H1 (cell line): Measurements from ENCODE around the gene FMO5. TPM values are rescaled to one million over a fixed set of nuclear protein-coding genes. Genes with fewer than 3 reads are reported as not detected.

Source experiments
- CTCF ChIA-PET: fragments of 300-600 bp; sonication (Branson Sonifier 250); formaldehyde crosslinking; loops from one replicate; lab custom pipeline; 2021; ENCODE audit not compliant: partially characterized antibody; lab: Charles Lee
- POLR2A ChIA-PET: fragments of 300-600 bp; sonication (Branson Sonifier 250); formaldehyde crosslinking; loops from one replicate; lab custom pipeline; 2021; ENCODE audit warnings: inconsistent platforms; ENCODE audit not compliant: partially characterized antibody; lab: Charles Lee
- DNase-seq, 2 experiments: peaks; one replicate each; pipeline versions ENCODE4 v3.0.0 to v3.0.0-alpha.2; 2010 to 2022; ENCODE audit warnings: low spot score in 2 of 2, low read depth in 1 of 2, mixed read lengths in 1 of 2
- FAIRE-seq: peaks from 2 replicates; lab custom pipeline; 2011; peaks lifted over from hg19 to GRCh38; lab: Jason Lieb, UNC
- H2AFZ ChIP-seq: 2 replicates; pipeline ENCODE4 v1.8.1; 2012; ENCODE audit warnings: low read length, inconsistent platforms
- H2AK5ac ChIP-seq: 2 replicates; pipeline ENCODE4 v1.6.1; 2013; ENCODE audit warnings: low read depth, low read length
- H2BK120ac ChIP-seq: replicated peaks from 2 replicates; pipeline ENCODE3; 2013; ENCODE audit warnings: low read depth, low read length, inconsistent platforms
- H2BK12ac ChIP-seq: 2 replicates; pipeline ENCODE4 v1.6.1; 2013; ENCODE audit warnings: low read depth, low read length
- H2BK15ac ChIP-seq: 2 replicates; pipeline ENCODE4 v1.6.1; 2013; ENCODE audit warnings: low read length
- H2BK20ac ChIP-seq: 2 replicates; pipeline ENCODE4 v1.6.1; 2013; ENCODE audit warnings: low read length
- H2BK5ac ChIP-seq: 2 replicates; pipeline ENCODE4 v1.6.1; 2013; ENCODE audit warnings: low read depth, low read length
- H3K14ac ChIP-seq: 2 replicates; pipeline ENCODE4 v1.6.1; 2013; ENCODE audit warnings: inconsistent platforms; ENCODE audit not compliant: insufficient read length
- H3K18ac ChIP-seq: 2 replicates; pipeline ENCODE4 v1.6.1; 2013; ENCODE audit warnings: low read length; ENCODE audit errors: extremely low read depth
- H3K23ac ChIP-seq: 2 replicates; pipeline ENCODE4 v1.6.1; 2013; ENCODE audit warnings: inconsistent platforms; ENCODE audit not compliant: insufficient read length
- H3K23me2 ChIP-seq: 2 replicates; pipeline ENCODE4 v1.6.1; 2013; ENCODE audit warnings: low read depth, low read length
- H3K27ac ChIP-seq: 2 replicates; pipeline ENCODE4 v1.6.1; 2011; ENCODE audit warnings: low read depth, low read length, inconsistent platforms
- H3K27me3 ChIP-seq, 4 experiments: replicated peaks in 1 of 4; 1 replicate in 1 of 4; 2 replicates in 3 of 4; pipeline versions ENCODE4 v1.6.1 to v1.8.1; 2011 to 2013; ENCODE audit warnings: low read length in 3 of 4, mild to moderate bottlenecking in 3 of 4, inconsistent platforms in 2 of 4, mixed read lengths in 2 of 4, moderate library complexity in 1 of 4; ENCODE audit not compliant: control insufficient read depth in 3 of 4, insufficient read depth in 3 of 4; ENCODE audit errors: extremely low read depth in 1 of 4
- H3K36me3 ChIP-seq, 4 experiments: 2 replicates each; pipeline versions ENCODE4 v1.6.1 to v1.8.1; 2011 to 2013; ENCODE audit warnings: mild to moderate bottlenecking in 4 of 4, low read length in 3 of 4, moderate library complexity in 2 of 4, control low read depth in 1 of 4, inconsistent platforms in 1 of 4; ENCODE audit not compliant: insufficient read depth in 4 of 4, control insufficient read depth in 2 of 4
- H3K4ac ChIP-seq: replicated peaks from 2 replicates; pipeline ENCODE3; 2013; ENCODE audit warnings: low read length, low read depth, mixed read lengths, inconsistent platforms; ENCODE audit not compliant: insufficient read length
- H3K4me1 ChIP-seq, 4 experiments: replicated peaks in 1 of 4; 1 replicate in 1 of 4; 2 replicates in 3 of 4; pipeline versions ENCODE4 v1.6.1 to v1.8.1; 2011 to 2013; ENCODE audit warnings: low read length in 3 of 4, inconsistent platforms in 2 of 4, mixed read lengths in 1 of 4; ENCODE audit not compliant: insufficient read depth in 4 of 4, control insufficient read depth in 3 of 4
- H3K4me2 ChIP-seq, 2 experiments: 2 replicates each; pipeline versions ENCODE4 v1.6.1 to v1.8.1; 2011 to 2013; ENCODE audit warnings: low read depth in 2 of 2, low read length in 2 of 2, control low read depth in 1 of 2, inconsistent platforms in 1 of 2, mild to moderate bottlenecking in 1 of 2; ENCODE audit not compliant: insufficient read depth in 1 of 2
- H3K4me3 ChIP-seq, 4 experiments: fragments of 200-600, 300-600 bp in 1 of 4; sonication (generic), shearing (Covaris generic), sonication (Bioruptor Twin) in 1 of 4; 2 replicates each; pipeline versions ENCODE4 v1.5.1 to v1.8.1; 2011 to 2016; ENCODE audit warnings: low read length in 4 of 4, low read depth in 3 of 4, control low read depth in 2 of 4, inconsistent platforms in 2 of 4, mild to moderate bottlenecking in 2 of 4, mixed read lengths in 1 of 4, moderate library complexity in 1 of 4; ENCODE audit not compliant: insufficient read depth in 2 of 4; ENCODE audit errors: extremely low read depth in 1 of 4
- H3K56ac ChIP-seq: replicated peaks from 2 replicates; pipeline ENCODE3; 2013; ENCODE audit warnings: low read depth, mild to moderate bottlenecking, mixed read lengths, low read length, inconsistent platforms; ENCODE audit not compliant: insufficient read length
- H3K79me1 ChIP-seq: 2 replicates; pipeline ENCODE4 v1.6.1; 2013; ENCODE audit warnings: low read depth, low read length, control low read depth
- H3K79me2 ChIP-seq, 2 experiments: 2 replicates each; pipeline versions ENCODE4 v1.6.1 to v1.8.1; 2012 to 2013; ENCODE audit warnings: low read length in 2 of 2, mild to moderate bottlenecking in 2 of 2, inconsistent platforms in 1 of 2; ENCODE audit not compliant: insufficient read depth in 2 of 2, control insufficient read depth in 1 of 2
- H3K9ac ChIP-seq, 4 experiments: replicated peaks in 1 of 4; 1 replicate in 1 of 4; 2 replicates in 3 of 4; pipeline versions ENCODE4 v1.6.1 to v1.8.1; 2011 to 2013; ENCODE audit warnings: low read depth in 3 of 4, low read length in 3 of 4, control low read depth in 2 of 4, mild to moderate bottlenecking in 2 of 4, moderate library complexity in 2 of 4, inconsistent platforms in 1 of 4; ENCODE audit errors: extremely low read depth in 1 of 4
- H3K9me3 ChIP-seq, 2 experiments: 2 replicates each; pipeline versions ENCODE4 v1.6.1 to v1.8.1; 2012 to 2013; ENCODE audit warnings: mild to moderate bottlenecking in 2 of 2, moderate library complexity in 2 of 2, control low read depth in 1 of 2, inconsistent platforms in 1 of 2, low read depth in 1 of 2, low read length in 1 of 2, mixed read lengths in 1 of 2; ENCODE audit not compliant: insufficient read depth in 2 of 2
- H4K20me1 ChIP-seq, 2 experiments: replicated peaks in 1 of 2; 2 replicates each; pipeline versions ENCODE3 to v1.8.1; 2011 to 2013; ENCODE audit warnings: inconsistent platforms in 2 of 2, low read length in 2 of 2, mild to moderate bottlenecking in 1 of 2; ENCODE audit not compliant: insufficient read depth in 2 of 2, control insufficient read depth in 1 of 2
- H4K5ac ChIP-seq: 2 replicates; pipeline ENCODE4 v1.6.1; 2013; ENCODE audit warnings: low read length, low read depth, mixed read lengths, inconsistent platforms; ENCODE audit not compliant: insufficient read length
- H4K8ac ChIP-seq: 2 replicates; pipeline ENCODE4 v1.8.0; 2013; ENCODE audit warnings: mild to moderate bottlenecking, moderate library complexity, low read length, inconsistent platforms; ENCODE audit not compliant: insufficient read depth; ENCODE audit errors: extremely low read depth
- H4K91ac ChIP-seq: replicated peaks from 2 replicates; pipeline ENCODE3; 2013; ENCODE audit warnings: low read length, mixed read lengths, inconsistent platforms; ENCODE audit not compliant: insufficient read length
- EGR1 ChIP-seq: IDR thresholded peaks from 2 replicates; pipeline ENCODE4 v1.6.1; 2011; ENCODE audit warnings: low read depth, low read length, borderline replicate concordance
- EP300 ChIP-seq, 2 experiments: IDR thresholded peaks; 1 replicate in 1 of 2; 2 replicates in 1 of 2; pipeline ENCODE4 v1.6.1; 2011 to 2012; ENCODE audit warnings: low read depth in 2 of 2, low read length in 2 of 2, mild to moderate bottlenecking in 2 of 2, borderline replicate concordance in 1 of 2, inconsistent platforms in 1 of 2, moderate library complexity in 1 of 2
- EZH2 ChIP-seq: fragments of 200-600 bp; sonication (generic); IDR thresholded peaks from 2 replicates; pipeline ENCODE4 v1.7.1; 2012; ENCODE audit warnings: low read depth, mild to moderate bottlenecking, moderate library complexity, low read length, inconsistent platforms; ENCODE audit not compliant: severe bottlenecking
- JUND ChIP-seq: IDR thresholded peaks from 2 replicates; pipeline ENCODE4 v1.6.1; 2011; ENCODE audit warnings: mild to moderate bottlenecking, improper control_type of control experiment, low read length
- POU5F1 ChIP-seq: IDR thresholded peaks from 2 replicates; pipeline ENCODE4 v1.6.1; 2011; ENCODE audit warnings: low read depth, mild to moderate bottlenecking, low read length, moderate library complexity
- SAP30 ChIP-seq: fragments of 300-600 bp; sonication (generic); IDR thresholded peaks from 2 replicates; pipeline ENCODE4 v1.7.1; 2012; ENCODE audit warnings: low read length, moderate library complexity, mild to moderate bottlenecking, inconsistent platforms; ENCODE audit not compliant: insufficient read depth, insufficient replicate concordance
- SP2 ChIP-seq: IDR thresholded peaks from 2 replicates; pipeline ENCODE4 v1.6.1; 2012; ENCODE audit warnings: mild to moderate bottlenecking, low read length, inconsistent platforms
- SRF ChIP-seq: IDR thresholded peaks from 2 replicates; pipeline ENCODE4 v1.6.1; 2011; ENCODE audit warnings: mild to moderate bottlenecking, low read depth, low read length, moderate library complexity
- whole genome bisulfite sequencing, 2 experiments: shearing (Covaris generic) in 1 of 2; methylation state at CpG; one replicate each; pipeline versions ENCODE4 v1.1.6 to v1.1.7; 2013 to 2015; ENCODE audit warnings: low lambda C conversion rate in 2 of 2, mixed read lengths in 2 of 2, inconsistent platforms in 1 of 2, low coverage in 1 of 2, missing lambda C conversion rate in 1 of 2; ENCODE audit not compliant: insufficient replicate concordance in 2 of 2, insufficient coverage in 1 of 2, insufficient read length in 1 of 2; ENCODE audit errors: extremely low coverage in 1 of 2, missing lambda C conversion rate in 1 of 2; 5-methylcytosine and 5-hydroxymethylcytosine counted together
- polyA plus RNA-seq, 7 experiments: library from polyadenylated mRNA; depleted of rRNA in 3 of 7; stranded (reverse) in 5 of 7; unstranded in 2 of 7; fragments of >200 nt in 5 of 7; fragments of 200-250 nt in 2 of 7; gene quantifications; 1 replicate in 5 of 7; 2 replicates in 1 of 7; 4 replicates in 1 of 7; pipeline versions ENCODE4 v1.2.1 to v1.2.3, GENCODE V29; 2011 to 2013; ENCODE audit warnings: missing spikeins in 2 of 7, mixed read lengths in 2 of 7
- total RNA-seq: library from RNA; stranded (reverse); fragmentation: NEBNext Ultra II Directional; extraction: Animal tissue kit (Norgen Biotek cat#: 25700); gene quantifications from 2 replicates; pipeline ENCODE4 v1.2.1, GENCODE V29; 2021
- TF ChIP-seq, protein P1 (sequence below): IDR thresholded peaks from 2 replicates; pipeline ENCODE4 v1.6.1; 2011; ENCODE audit warnings: low read depth, mild to moderate bottlenecking, low read length; ENCODE audit not compliant: insufficient read depth

Gene FMO5
- total and polyA plus RNA-seq, 2 of the 8 experiments (the other 6 are each of a cell fraction or from before 2014, with no cell fraction given) = 0.27 to 0.34 TPM

DNA sequence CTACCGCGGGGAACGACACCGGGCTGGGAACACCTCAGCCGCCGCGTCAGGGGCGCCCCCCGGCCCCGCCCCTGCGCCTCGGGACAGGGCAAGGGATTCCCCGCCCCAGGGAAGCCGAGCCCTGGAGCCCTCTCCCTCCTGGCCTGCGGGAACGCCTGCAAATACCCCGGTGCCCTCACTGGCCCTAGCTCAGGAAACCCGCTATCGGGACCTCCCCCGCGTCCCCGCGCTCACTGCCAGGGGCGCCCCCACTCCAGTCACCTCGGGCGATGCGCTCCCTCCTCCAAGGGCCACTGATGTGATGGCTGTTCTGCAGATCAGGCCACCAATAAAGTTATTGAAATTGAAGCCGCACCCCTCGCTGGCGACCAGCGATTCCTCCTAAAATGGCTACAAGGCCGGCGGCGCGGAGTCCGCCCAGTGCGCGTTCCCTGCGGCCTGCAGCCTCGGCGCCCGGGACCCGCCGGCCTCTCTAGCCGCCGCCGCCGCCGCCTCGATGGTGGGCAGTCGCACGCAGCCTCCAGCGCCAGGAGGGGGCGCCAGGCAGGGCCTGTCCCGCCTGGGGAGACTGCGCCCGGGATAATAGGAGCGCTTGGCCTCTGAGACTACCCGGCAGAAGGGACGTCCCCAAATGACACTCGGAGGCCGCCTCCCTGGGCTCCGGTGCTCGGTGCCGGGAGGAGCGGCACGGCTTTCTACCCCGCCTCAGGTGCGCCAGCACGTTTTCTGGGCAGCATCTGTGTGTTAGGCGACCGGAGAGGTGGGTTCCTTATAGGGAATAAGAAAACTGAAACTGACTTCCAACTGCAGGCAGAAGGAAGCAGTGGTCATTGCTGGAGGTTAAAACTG is 52.7 kb downstream of the FMO5 start, which contains the start of gene PRKAB2:
Gene PRKAB2, minus strand, starts transcription at position 303 of the 849 bp plus-strand sequence. CDS start 326 bp downstream, outside the sequence.
- peaks cover 4 to 41% of the 10 kb centered on the region in 2 experiments; a peak in 3 of 4 replicates for H3K79me2 ChIP-seq
- TF ChIP-seq, protein P1, sequence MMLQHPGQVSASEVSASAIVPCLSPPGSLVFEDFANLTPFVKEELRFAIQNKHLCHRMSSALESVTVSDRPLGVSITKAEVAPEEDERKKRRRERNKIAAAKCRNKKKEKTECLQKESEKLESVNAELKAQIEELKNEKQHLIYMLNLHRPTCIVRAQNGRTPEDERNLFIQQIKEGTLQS = 0 out of 2 replicates have a peak, but pooled peaks have one; percentile 22
- TF ChIP-seq JUND (no peak), EZH2 (no peak), EGR1 (peak; percentile 40; the same call in 1 of the 2 replicates), POU5F1 (0 out of 2 replicates have a peak, but pooled peaks have one; percentile 26), SRF (peak; percentile 65), SAP30 (no peak), EP300 (IDR thresholded peaks at IDR 0.05; ENCODE audit: borderline replicate concordance in 1 of 2, low read depth in 2 of 2, low read length in 2 of 2) (peak in 1 of 2 experiments; percentile 81; a peak in 1 of 3 replicates), SP2 (peak; percentile 71)

More for the DNA sequence above, 52.7 kb downstream of the FMO5 start, which contains the start of gene PRKAB2:
- no peak within 1 kb of the TSS for H3K14ac ChIP-seq
- no peaks in the 10 kb centered on the region for H3K9me3 ChIP-seq
- peak within 1 kb of the TSS; percentile 95 for H2AFZ ChIP-seq
- H3K4me2 ChIP-seq = peak within 1 kb of the TSS; percentile 83 to 94
- peak within 1 kb of the TSS in 3 of 4 experiments; percentile 59 to 67 (median 63); a peak in 6 of 7 replicates for H3K9ac ChIP-seq
- no peaks in the 10 kb centered on the region for H3K79me1 ChIP-seq
- H3K18ac ChIP-seq = peak within 1 kb of the TSS; percentile 56; the same call in 1 of the 2 replicates
- H3K27ac ChIP-seq = peak within 1 kb of the TSS; percentile 75
- peak within 1 kb of the TSS; percentile 62; the same call in 1 of the 2 replicates for H2BK5ac ChIP-seq
- H3K27me3 ChIP-seq = no peaks in the 10 kb centered on the region
- H3K4me1 ChIP-seq = peaks cover 2 to 12% (median 10%) of the 10 kb centered on the region in 4 experiments; a peak in 4 of 7 replicates
- H2BK120ac ChIP-seq = no peak within 1 kb of the TSS
- no peak within 1 kb of the TSS for H2AK5ac ChIP-seq
- peak within 1 kb of the TSS; percentile 74 to 96 (median 88) for H3K4me3 ChIP-seq
- H3K23ac ChIP-seq = no peak within 1 kb of the TSS
- POLR2A ChIA-PET = interaction anchor here (0.6 to 7.3 kb wide), 13 partner anchors 10 to 155 kb away, joined by 3 to 48 read pairs (median 4); partner anchors contain the start of gene CHD1L
- H4K5ac ChIP-seq = peak within 1 kb of the TSS; percentile 87
- H3K56ac ChIP-seq = peak within 1 kb of the TSS; percentile 85
- 1% methylated on average over 61 of the region's 72 CpGs; no CpG with 5 or more reads in 1 of the 2 experiments for WGBS, 2 experiments
- peak within 1 kb of the TSS; percentile 77 for H2BK12ac ChIP-seq
- FAIRE-seq (no peak), DNase-seq (peak; percentile 89 to 98)
- CTCF ChIA-PET = interaction anchor here (0.7 to 3.7 kb wide), 5 partner anchors 10 to 69 kb away, joined by 3 to 22 read pairs (median 8); partner anchors contain the start of gene CHD1L
- peak within 1 kb of the TSS; percentile 6; the same call in 1 of the 2 replicates for H2BK15ac ChIP-seq
- no peak within 1 kb of the TSS for H2BK20ac ChIP-seq
- H3K36me3 ChIP-seq = 0 out of 8 replicates have a peak, but pooled peaks cover 0 to 4% (median 0%) of the 10 kb centered on the region in 4 experiments
- H4K8ac ChIP-seq = peak within 1 kb of the TSS; percentile 85
- peak within 1 kb of the TSS; percentile 51 for H4K91ac ChIP-seq
- 0 out of 2 replicates have a peak, but pooled peaks cover 2% of the 10 kb centered on the region for H3K23me2 ChIP-seq
- H3K4ac ChIP-seq = no peak within 1 kb of the TSS
- H4K20me1 ChIP-seq = peaks cover 0 to 4% of the 10 kb centered on the region in 2 experiments
